NCI-H1105 (cell line): ENCODE results near the gene ZDHHC14.

Experiments
- DNase-seq: peaks from one replicate; lab custom pipeline; 2025; lab: John Stamatoyannopoulos, UW

Gene ZDHHC14

GRCh38 chr6:157627195-157627966, 246.4 kb downstream of the ZDHHC14 start:
- no peak for DNase-seq

GRCh38 chr6:157628463-157628862, 247.5 kb downstream of the ZDHHC14 start:
- no peak for DNase-seq

GRCh38 chr6:157629220-157629619, 248.2 kb downstream of the ZDHHC14 start:
- DNase-seq: no peak

- DNase-seq: no peak
These were observed 249.6 kb downstream of the ZDHHC14 start for GRCh38 chr6:157630463-157631080.

- DNase-seq: no peak
These were observed 250.4 kb downstream of the ZDHHC14 start for GRCh38 chr6:157631412-157631811.

- DNase-seq: no peak
These were observed 251.0 kb downstream of the ZDHHC14 start for GRCh38 chr6:157631838-157632614.

GRCh38 chr6:157632821-157633220, 251.8 kb downstream of the ZDHHC14 start:
- no peak for DNase-seq

- DNase-seq: no peak
These were observed 253.6 kb downstream of the ZDHHC14 start for GRCh38 chr6:157634546-157634945.

GRCh38 chr6:157635388-157636244, 254.6 kb downstream of the ZDHHC14 start:
- DNase-seq: no peak

- no peak for DNase-seq
These were observed 256.5 kb downstream of the ZDHHC14 start for GRCh38 chr6:157637516-157637915.

- DNase-seq: no peak
These were observed 257.1 kb downstream of the ZDHHC14 start for GRCh38 chr6:157637941-157638662.

- peak; percentile 27 for DNase-seq
These were observed 257.8 kb downstream of the ZDHHC14 start for GRCh38 chr6:157638779-157639178.

- no peak for DNase-seq
These were observed 259.9 kb downstream of the ZDHHC14 start for GRCh38 chr6:157640746-157641451.

- no peak for DNase-seq
These were observed 260.8 kb downstream of the ZDHHC14 start for GRCh38 chr6:157641837-157642236.

- DNase-seq: no peak
These were observed 261.7 kb downstream of the ZDHHC14 start for GRCh38 chr6:157642736-157643135.

GRCh38 chr6:157644043-157644810, 263.2 kb downstream of the ZDHHC14 start:
- DNase-seq: peak; percentile 51

- no peak for DNase-seq
These were observed 264.3 kb downstream of the ZDHHC14 start for GRCh38 chr6:157645201-157645795.

- DNase-seq: no peak
These were observed 265.0 kb downstream of the ZDHHC14 start for GRCh38 chr6:157646012-157646411.

- no peak for DNase-seq
These were observed 266.4 kb downstream of the ZDHHC14 start for GRCh38 chr6:157647261-157647915.
